ENCODE measurements around the gene PLCB1.

GRCh38 chr20:8148501-8148900 lies 16.4 kb downstream of the PLCB1 start:
- TF ChIP-seq POLR2AphosphoS5 (IDR thresholded peaks at IDR 0.05; ENCODE audit: borderline replicate concordance, low read depth, low read length) (no peak), EZH2 (IDR thresholded peaks at IDR 0.05) (no peak)

Measured in SK-N-MC (cell line).